Hematopoietic multipotent progenitor cell (in vitro differentiated cells): ENCODE data around the gene MYO5B. TPM values are rescaled to one million over a fixed set of nuclear protein-coding genes. Genes with fewer than 3 reads are reported as not detected.
A peak's percentile ranks its signal among the peaks of the same experiment; 100 is the strongest.

Source experiments
- DNase-seq, 3 donors: peaks; one replicate each; pipeline ENCODE4 v3.0.0-alpha.2; 2011 to 2015; ENCODE audit warnings: low read depth in 2 of 3, low spot score in 2 of 3
- total RNA-seq: library from RNA; depleted of rRNA; stranded (reverse); fragments of >200 nt; gene quantifications from one replicate; pipeline ENCODE4 v1.2.3, GENCODE V29; 2012

The MYO5B gene
- total RNA-seq, 1 donor = under 0.01 TPM

GRCh38 chr18:49863769-49864621, 331.0 kb downstream of the MYO5B start:
- DNase-seq = no peak

GRCh38 chr18:49862656-49863385, 332.1 kb downstream of the MYO5B start:
- no peak for DNase-seq

- DNase-seq = peak in 1 of 3 donors; percentile 40
These were observed 333.3 kb downstream of the MYO5B start for GRCh38 chr18:49861659-49862058.

GRCh38 chr18:49859725-49860124, 335.2 kb downstream of the MYO5B start:
- no peak for DNase-seq

- no peak for DNase-seq
These were observed 336.0 kb downstream of the MYO5B start for GRCh38 chr18:49859021-49859359.

- DNase-seq = peak; percentile 37 to 64 (median 41)
These were observed 336.5 kb downstream of the MYO5B start for GRCh38 chr18:49858309-49859020.

GRCh38 chr18:49857708-49858107, 337.2 kb downstream of the MYO5B start:
- no peak for DNase-seq

- no peak for DNase-seq
These were observed 338.5 kb downstream of the MYO5B start for GRCh38 chr18:49856496-49856895.

- DNase-seq = no peak
These were observed 339.1 kb downstream of the MYO5B start for GRCh38 chr18:49855711-49856415.

GRCh38 chr18:49854681-49855080, 340.3 kb downstream of the MYO5B start:
- DNase-seq = no peak

- DNase-seq = no peak
These were observed 341.5 kb downstream of the MYO5B start for GRCh38 chr18:49853436-49853835.

- DNase-seq = no peak
These were observed 341.9 kb downstream of the MYO5B start for GRCh38 chr18:49853011-49853410.

GRCh38 chr18:49851624-49852023, 343.3 kb downstream of the MYO5B start:
- DNase-seq = no peak

GRCh38 chr18:49850636-49851035, 344.3 kb downstream of the MYO5B start:
- DNase-seq = no peak

GRCh38 chr18:49849331-49850217, 345.4 kb downstream of the MYO5B start:
- no peak for DNase-seq

- no peak for DNase-seq
These were observed 346.8 kb downstream of the MYO5B start for GRCh38 chr18:49848115-49848514.

GRCh38 chr18:49847524-49847923, 347.4 kb downstream of the MYO5B start:
- DNase-seq = no peak

- DNase-seq = no peak
These were observed 348.1 kb downstream of the MYO5B start for GRCh38 chr18:49846718-49847470.

- no peak for DNase-seq
These were observed 348.6 kb downstream of the MYO5B start for GRCh38 chr18:49846361-49846662.
